GM12801 (cell line): ENCODE results near the gene RARA.

Source experiments
- TF ChIP-seq, protein P1 (sequence below): IDR thresholded peaks from one replicate; pipeline ENCODE4 v1.5.1; 2011; ENCODE audit warnings: control low read depth; ENCODE audit not compliant: insufficient read length; ENCODE audit errors: extremely low read depth

Gene RARA

GRCh38 chr17:40309031-40309948 is at the start of gene RARA:
Gene RARA (plus strand): TSS chr17:40309180. CDS start chr17:40331219, 22,039 bp downstream.
- TF ChIP-seq, protein P1, sequence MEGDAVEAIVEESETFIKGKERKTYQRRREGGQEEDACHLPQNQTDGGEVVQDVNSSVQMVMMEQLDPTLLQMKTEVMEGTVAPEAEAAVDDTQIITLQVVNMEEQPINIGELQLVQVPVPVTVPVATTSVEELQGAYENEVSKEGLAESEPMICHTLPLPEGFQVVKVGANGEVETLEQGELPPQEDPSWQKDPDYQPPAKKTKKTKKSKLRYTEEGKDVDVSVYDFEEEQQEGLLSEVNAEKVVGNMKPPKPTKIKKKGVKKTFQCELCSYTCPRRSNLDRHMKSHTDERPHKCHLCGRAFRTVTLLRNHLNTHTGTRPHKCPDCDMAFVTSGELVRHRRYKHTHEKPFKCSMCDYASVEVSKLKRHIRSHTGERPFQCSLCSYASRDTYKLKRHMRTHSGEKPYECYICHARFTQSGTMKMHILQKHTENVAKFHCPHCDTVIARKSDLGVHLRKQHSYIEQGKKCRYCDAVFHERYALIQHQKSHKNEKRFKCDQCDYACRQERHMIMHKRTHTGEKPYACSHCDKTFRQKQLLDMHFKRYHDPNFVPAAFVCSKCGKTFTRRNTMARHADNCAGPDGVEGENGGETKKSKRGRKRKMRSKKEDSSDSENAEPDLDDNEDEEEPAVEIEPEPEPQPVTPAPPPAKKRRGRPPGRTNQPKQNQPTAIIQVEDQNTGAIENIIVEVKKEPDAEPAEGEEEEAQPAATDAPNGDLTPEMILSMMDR = no peak

- TF ChIP-seq, protein P1 = no peak
Observed at GRCh38 chr17:40259505-40259904, 49.5 kb upstream of the RARA start.

DNA sequence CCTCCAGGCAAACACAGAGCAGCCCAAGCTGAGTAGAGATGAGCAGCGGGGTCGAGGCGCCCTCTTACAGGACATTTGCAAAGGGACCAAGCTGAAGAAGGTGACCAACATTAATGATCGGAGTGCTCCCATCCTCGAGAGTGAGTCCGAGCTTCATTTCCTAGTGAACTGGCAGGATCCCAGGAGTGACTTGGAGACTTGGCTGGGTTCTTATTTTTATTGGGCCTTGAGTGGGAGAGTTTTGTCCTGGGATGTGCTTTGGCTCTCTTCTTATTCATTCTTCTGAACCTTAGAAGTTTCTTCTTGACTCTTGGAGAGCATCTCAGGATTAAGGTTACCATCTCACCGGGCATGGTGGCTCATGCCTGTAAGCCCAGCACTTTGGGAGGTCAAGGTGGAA is 48.5 kb upstream of the RARA start:
- TF ChIP-seq, protein P1 = no peak

- TF ChIP-seq, protein P1 = no peak
Observed at GRCh38 chr17:40264458-40265185, 44.4 kb upstream of the RARA start.

- TF ChIP-seq, protein P1 = no peak
Observed at GRCh38 chr17:40265337-40265736, 43.6 kb upstream of the RARA start.

DNA sequence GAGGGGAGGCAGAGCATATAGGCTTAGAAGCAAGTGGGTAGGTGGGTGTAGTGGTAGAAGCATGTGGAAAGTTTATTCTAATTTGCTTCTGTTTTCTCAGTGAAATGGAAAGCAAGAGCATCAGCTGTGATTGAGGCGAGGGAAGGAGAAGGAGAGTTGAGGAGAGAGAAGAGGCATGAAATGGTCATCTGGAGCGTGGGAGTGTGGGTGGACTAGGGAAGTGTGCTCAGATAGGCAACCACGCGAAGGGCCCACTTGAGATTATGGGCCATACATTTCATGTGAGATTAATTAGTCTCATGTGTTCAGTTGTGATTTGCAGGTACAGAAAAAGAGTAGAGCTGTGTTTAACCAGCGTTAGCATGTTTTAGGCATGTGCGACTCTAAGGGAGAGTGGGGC is 42.1 kb upstream of the RARA start:
- TF ChIP-seq, protein P1 = no peak

GRCh38 chr17:40268141-40268712 is 40.8 kb upstream of the RARA start:
- TF ChIP-seq, protein P1 = no peak
